ENCODE data around the gene COCH.

- no peak for TF ChIP-seq EZH2 (IDR thresholded peaks at IDR 0.05)
- no peak for TF ChIP-seq POLR2AphosphoS5 (IDR thresholded peaks at IDR 0.05; ENCODE audit: borderline replicate concordance, low read depth, low read length)
- TF ChIP-seq FOXP2 (optimal IDR thresholded peaks at IDR 0.05; ENCODE audit: control extremely low read depth, extremely low read length, insufficient read depth): no peak
These were observed 10.5 kb downstream of the COCH start for GRCh38 chr14:30884901-30885300.

All from SK-N-MC (cell line).